Pons (tissue), 1 donor: ENCODE data around the gene NFIA.
A peak's percentile ranks its signal among the peaks of the same experiment; 100 is the strongest.

Experiments used
- DNase-seq: peaks from one replicate; pipeline ENCODE4 v3.0.0-alpha.2; 2016; ENCODE audit warnings: low spot score

The NFIA gene

GRCh38 chr1:61247051-61247825 is 164.9 kb downstream of the NFIA start:
- DNase-seq = no peak

GRCh38 chr1:61247881-61248752 is 165.8 kb downstream of the NFIA start:
- DNase-seq = no peak

- DNase-seq = no peak
Observed at GRCh38 chr1:61250933-61251332, 168.6 kb downstream of the NFIA start.

- DNase-seq = peak; percentile 91
Observed at GRCh38 chr1:61253059-61253735, 170.8 kb downstream of the NFIA start.

- no peak for DNase-seq
Observed at GRCh38 chr1:61253912-61254633, 171.7 kb downstream of the NFIA start.

- DNase-seq = peak; percentile 79
Observed at GRCh38 chr1:61254634-61255357, 172.4 kb downstream of the NFIA start.

GRCh38 chr1:61255358-61255703 is 173.0 kb downstream of the NFIA start:
- DNase-seq = peak; percentile 72

- DNase-seq = no peak
Observed at GRCh38 chr1:61259379-61260148, 177.2 kb downstream of the NFIA start.

- DNase-seq = no peak
Observed at GRCh38 chr1:61260171-61260570, 177.8 kb downstream of the NFIA start.

GRCh38 chr1:61261595-61261994 is 179.2 kb downstream of the NFIA start:
- DNase-seq = no peak

- DNase-seq = no peak
Observed at GRCh38 chr1:61263905-61264824, 181.8 kb downstream of the NFIA start.

GRCh38 chr1:61264825-61265242 is 182.5 kb downstream of the NFIA start:
- no peak for DNase-seq

- no peak for DNase-seq
Observed at GRCh38 chr1:61265665-61266064, 183.3 kb downstream of the NFIA start.

- no peak for DNase-seq
Observed at GRCh38 chr1:61266738-61267137, 184.4 kb downstream of the NFIA start.

GRCh38 chr1:61268546-61269240 is 186.3 kb downstream of the NFIA start:
- DNase-seq = peak; percentile 96

GRCh38 chr1:61269602-61270001 is 187.2 kb downstream of the NFIA start:
- peak; percentile 81 for DNase-seq

- DNase-seq = no peak
Observed at GRCh38 chr1:61270107-61270506, 187.7 kb downstream of the NFIA start.

GRCh38 chr1:61270761-61271411 is 188.5 kb downstream of the NFIA start:
- no peak for DNase-seq
